Tibial nerve (tissue), 4 donors: ENCODE results near the gene HYCC2. TPM values are rescaled to one million over a fixed set of nuclear protein-coding genes. Genes with fewer than 3 reads are reported as not detected.
"Not testable (repeated sequence)": the region's sequence is repeated elsewhere in the genome, so short reads cannot be mapped to it uniquely, and the experiment has no call there.

Source experiments
- DNase-seq, 2 donors: peaks; one replicate each; pipeline ENCODE4 v3.0.0-alpha.2; 2019; ENCODE audit warnings: low spot score in 2 of 2
- H3K27ac ChIP-seq, 4 donors: fragments of 200-600 bp; sonication (generic) in 3 of 4; one replicate each; pipeline ENCODE4 v1.5.1; 2017 to 2019; ENCODE audit warnings: mild to moderate bottlenecking in 1 of 4
- H3K27me3 ChIP-seq, 2 donors: fragments of 200-600 bp; sonication (generic) in 1 of 2; one replicate each; pipeline versions ENCODE4 v1.5.1 to v1.6.0; 2017 to 2019
- H3K36me3 ChIP-seq, 3 donors: fragments of 200-600 bp; sonication (generic); one replicate each; pipeline ENCODE4 v1.5.1; 2018 to 2019
- H3K4me1 ChIP-seq, 4 donors: fragments of 200-600 bp; sonication (generic) in 3 of 4; one replicate each; pipeline ENCODE4 v1.5.1; 2017 to 2019
- H3K4me3 ChIP-seq, 4 donors: fragments of 200-600 bp; sonication (generic) in 3 of 4; one replicate each; pipeline ENCODE4 v1.5.1; 2017 to 2019; ENCODE audit warnings: mild to moderate bottlenecking in 1 of 4, moderate library complexity in 1 of 4
- H3K9me3 ChIP-seq, 4 donors: fragments of 200-600 bp; sonication (generic) in 3 of 4; one replicate each; pipeline ENCODE4 v1.5.1; 2017 to 2019
- CTCF ChIP-seq, 5 experiments: fragments of 200-600 bp in 3 of 5; fragments of 450-650 bp in 2 of 5; sonication (generic) in 3 of 5; IDR thresholded peaks; one replicate each; pipeline ENCODE4 v1.5.1; 2016 to 2019; ENCODE audit warnings: antibody characterized with exemption in 5 of 5, mild to moderate bottlenecking in 3 of 5, moderate library complexity in 2 of 5
- EP300 ChIP-seq, 2 donors: sonication (generic); formaldehyde crosslinking; IDR thresholded peaks; one replicate each; pipeline ENCODE4 v1.6.1; 2017; ENCODE audit warnings: antibody characterized with exemption in 2 of 2, mild to moderate bottlenecking in 1 of 2
- POLR2A ChIP-seq, 2 donors: fragments of 450-650 bp; IDR thresholded peaks; one replicate each; pipeline ENCODE4 v1.6.1; 2017; ENCODE audit warnings: antibody characterized with exemption in 2 of 2, mild to moderate bottlenecking in 2 of 2, moderate library complexity in 2 of 2
- WGBS, 2 donors: methylation state at CpG; one replicate each; pipeline ENCODE4 v1.1.5; 2018; 5-methylcytosine and 5-hydroxymethylcytosine counted together
- small RNA-seq: library from RNA; depleted of rRNA; stranded (forward); fragments of <200 nt; gene quantifications from one replicate; pipeline ENCODE3, GENCODE V24; 2016
- total RNA-seq, 4 donors: library from RNA; depleted of rRNA; stranded (reverse); fragments of >200 nt; gene quantifications; one replicate each; pipeline ENCODE4 v1.1.0, GENCODE V29; 2016

HYCC2 gene
- total RNA-seq, 4 donors from 2014 or later: 17.3 to 27.9 (median 18.6) TPM

- H3K9me3 ChIP-seq: no peaks in the 10 kb centered on the region
- TF ChIP-seq CTCF (IDR thresholded peaks at IDR 0.05) (no peak), EP300 (IDR thresholded peaks at IDR 0.05) (no peak), POLR2A (IDR thresholded peaks at IDR 0.05) (no peak)
- H3K4me1 ChIP-seq: no peaks in the 10 kb centered on the region
- H3K27me3 ChIP-seq: no peaks in the 10 kb centered on the region
- 80 to 91% methylated on average over 4 of the region's 4 CpGs for WGBS, 2 donors
- no peak overlapping the region for H3K27ac ChIP-seq
- no peak overlapping the region for H3K4me3 ChIP-seq
- H3K36me3 ChIP-seq: peaks cover 0 to 18% (median 0%) of the 10 kb centered on the region in 3 donors
- no peak for DNase-seq
These were observed 30.4 kb downstream of the HYCC2 start for GRCh38 chr2:201040867-201041628.

- no peak overlapping the region for H3K4me3 ChIP-seq
- no peaks in the 10 kb centered on the region for H3K27me3 ChIP-seq
- DNase-seq: no peak
- H3K4me1 ChIP-seq: no peaks in the 10 kb centered on the region
- peaks cover 0 to 13% (median 0%) of the 10 kb centered on the region in 3 donors for H3K36me3 ChIP-seq
- no peak for TF ChIP-seq CTCF (IDR thresholded peaks at IDR 0.05)
- no peak for TF ChIP-seq EP300 (IDR thresholded peaks at IDR 0.05)
- TF ChIP-seq POLR2A (IDR thresholded peaks at IDR 0.05): no peak
- WGBS, 2 donors: 96 to 100% methylated on average over 2 of the region's 2 CpGs
- H3K27ac ChIP-seq: no peak overlapping the region
- H3K9me3 ChIP-seq: no peaks in the 10 kb centered on the region
These were observed 32.6 kb downstream of the HYCC2 start for GRCh38 chr2:201038855-201039254.

- H3K36me3 ChIP-seq: peaks cover 0 to 13% (median 0%) of the 10 kb centered on the region in 3 donors
These were observed 33.1 kb downstream of the HYCC2 start for GRCh38 chr2:201038361-201038760.

GRCh38 chr2:201034355-201034754, 37.1 kb downstream of the HYCC2 start:
- 71 to 94% methylated on average over 1 to 2 of the region's 2 CpGs for WGBS, 2 donors
- not testable (repeated sequence) for H3K9me3 ChIP-seq, H3K27me3 ChIP-seq

More at GRCh38 chr2:201038361-201038760, 33.1 kb downstream of the HYCC2 start:
- not testable (repeated sequence) for H3K27ac ChIP-seq, H3K4me1 ChIP-seq, H3K9me3 ChIP-seq, DNase-seq, H3K27me3 ChIP-seq, H3K4me3 ChIP-seq
- 96 to 98% methylated on average over 4 of the region's 4 CpGs for WGBS, 2 donors

GRCh38 chr2:201024518-201024917, 47.0 kb downstream of the HYCC2 start:
- TF ChIP-seq CTCF (IDR thresholded peaks at IDR 0.05): no peak
- no peak for TF ChIP-seq POLR2A (IDR thresholded peaks at IDR 0.05)
- Histone ChIP-seq H3K27ac (no peak overlapping the region), H3K27me3 (no peaks in the 10 kb centered on the region), H3K4me3 (no peak overlapping the region), H3K36me3 (peaks cover 0 to 32% (median 7%) of the 10 kb centered on the region in 3 donors), H3K9me3 (peaks cover 0 to 13% (median 2%) of the 10 kb centered on the region in 4 donors), H3K4me1 (no peaks in the 10 kb centered on the region)
- no peak for DNase-seq

More at GRCh38 chr2:201034355-201034754, 37.1 kb downstream of the HYCC2 start:
- not testable (repeated sequence) for DNase-seq, H3K4me3 ChIP-seq, H3K4me1 ChIP-seq, H3K27ac ChIP-seq
- peaks cover 0 to 14% (median 0%) of the 10 kb centered on the region in 3 donors for H3K36me3 ChIP-seq

- no peak overlapping the region for H3K27ac ChIP-seq
- no peak for TF ChIP-seq EP300 (IDR thresholded peaks at IDR 0.05)
- TF ChIP-seq CTCF (IDR thresholded peaks at IDR 0.05): no peak
- TF ChIP-seq POLR2A (IDR thresholded peaks at IDR 0.05): no peak
- peaks cover 0 to 39% (median 7%) of the 10 kb centered on the region in 3 donors for H3K36me3 ChIP-seq
- DNase-seq: no peak
- H3K9me3 ChIP-seq: peaks cover 0 to 10% (median 0%) of the 10 kb centered on the region in 4 donors
- no peaks in the 10 kb centered on the region for H3K4me1 ChIP-seq
- H3K4me3 ChIP-seq: no peak overlapping the region
- no peaks in the 10 kb centered on the region for H3K27me3 ChIP-seq
These were observed 49.6 kb downstream of the HYCC2 start for GRCh38 chr2:201021914-201022313.

Small RNA genes lying within 50 kb of the gene (small RNA-seq; reads per million reads assigned to genes)
- not detected for gene RNU6-1206P

Other genes starting within 250 kb of the HYCC2 start
- gene CLK1, start 207.0 kb downstream of the HYCC2 start, total RNA-seq: 100 to 1,000 TPM; 141 to 336 (median 261) TPM
- 100 to 1,000 TPM in 1 of 4 donors, 10 to 100 TPM in 3; 24.6 to 119 (median 30.3) TPM for gene PPIL3, start 182.6 kb downstream of the HYCC2 start, total RNA-seq
- gene NIF3L1, start 182.3 kb downstream of the HYCC2 start, total RNA-seq: 10 to 100 TPM; 17.5 to 38.5 (median 21.5) TPM
- 10 to 100 TPM; 17.8 to 32.3 (median 20.1) TPM for gene ORC2, start 108.0 kb downstream of the HYCC2 start, total RNA-seq
- 10 to 100 TPM; 30.8 to 55.7 (median 52.1) TPM for gene NDUFB3, start 330 bp upstream of the HYCC2 start, total RNA-seq
- gene CFLAR, start 44.5 kb upstream of the HYCC2 start, total RNA-seq: 100 to 1,000 TPM; 158 to 284 (median 220) TPM
- 10 to 100 TPM in 2 of 4 donors, 1 to 10 TPM in 2; 6.1 to 21.4 (median 11.2) TPM for gene CASP10, start 111.5 kb upstream of the HYCC2 start, total RNA-seq
- 10 to 100 TPM; 12.4 to 71.7 (median 15.6) TPM for gene CASP8, start 188.9 kb upstream of the HYCC2 start, total RNA-seq